ENCODE data around the gene ZNF800. TPM values are rescaled to one million over a fixed set of nuclear protein-coding genes. Genes with fewer than 3 reads are reported as not detected.

ZNF800 gene
- total RNA-seq, 2 experiments from 2014 or later, result 18.2 to 19.5 TPM

GRCh38 chr7:127366680-127367079, 25.8 kb downstream of the ZNF800 start:
- H3K27ac Mint-ChIP-seq, result no peak overlapping the region
- CTCF ChIA-PET, result no interaction called here

GRCh38 chr7:127365957-127366315, 26.6 kb downstream of the ZNF800 start:
- H3K9me3 Mint-ChIP-seq, result no peaks in the 10 kb centered on the region
- H3K27ac Mint-ChIP-seq, result no peak overlapping the region
- DNase-seq, result no peak
- CTCF ChIA-PET, result interaction anchor here (1.2 kb wide), 1 partner anchor 82 kb away, joined by 4 read pairs; no protein-coding TSS in a partner anchor
- peaks cover 22% of the 10 kb centered on the region for H3K4me1 Mint-ChIP-seq (ENCODE audit: low read depth)
- no peak overlapping the region for H3K4me3 Mint-ChIP-seq
- H3K27me3 Mint-ChIP-seq (ENCODE audit: low read depth), result no peaks in the 10 kb centered on the region
- H3K36me3 Mint-ChIP-seq (ENCODE audit: low read depth), result peaks cover 11% of the 10 kb centered on the region
- intact Hi-C loops (cut with micrococcal nuclease), result no loop called here

More at GRCh38 chr7:127366680-127367079, 25.8 kb downstream of the ZNF800 start:
- Mint-ChIP-seq H3K4me1 (ENCODE audit: low read depth) (peaks cover 23% of the 10 kb centered on the region), H3K4me3 (no peak overlapping the region), H3K9me3 (no peaks in the 10 kb centered on the region), H3K27me3 (ENCODE audit: low read depth) (no peaks in the 10 kb centered on the region), H3K36me3 (ENCODE audit: low read depth) (peaks cover 13% of the 10 kb centered on the region)
- DNase-seq, result no peak
- intact Hi-C loops (cut with micrococcal nuclease), result no loop called here

DNA sequence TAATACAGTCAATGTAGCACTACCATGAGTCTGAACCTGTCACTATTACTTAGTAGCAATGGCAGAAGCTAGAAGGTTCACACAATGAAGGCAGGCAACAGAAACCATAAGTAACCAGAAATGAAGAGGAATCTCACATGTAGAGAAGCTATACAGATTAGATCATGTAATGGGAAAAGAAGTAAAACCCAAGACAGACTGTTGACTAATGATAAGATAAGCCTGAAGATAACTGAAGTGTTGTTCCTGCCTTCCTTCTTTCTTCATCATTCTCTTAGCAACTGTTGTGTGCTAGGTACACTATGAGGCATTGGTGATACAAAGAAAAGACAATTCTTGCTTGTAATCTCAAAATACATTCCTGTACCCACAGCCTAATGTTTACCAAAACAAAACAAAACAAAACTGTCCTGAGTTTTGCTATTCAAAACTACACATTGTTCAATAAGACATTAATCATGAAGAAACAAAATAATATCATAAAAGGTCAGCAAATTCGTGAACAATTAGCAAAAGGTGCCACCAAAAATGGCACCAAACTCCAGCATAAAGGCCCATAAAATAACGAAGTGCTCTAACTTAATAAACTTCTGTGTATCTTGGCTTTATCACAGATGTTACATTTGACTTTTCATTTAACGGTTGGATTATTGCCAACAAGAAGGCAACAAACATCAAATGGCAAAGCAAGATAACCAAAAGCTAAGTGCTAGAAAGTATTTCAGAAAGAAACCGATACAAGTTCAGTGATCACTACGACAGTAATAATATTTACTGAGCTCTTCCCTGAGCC, 27.1 kb downstream of the ZNF800 start:
- CTCF ChIA-PET, result interaction anchor here (0.5 to 1.8 kb wide), 3 partner anchors 18 to 510 kb away, joined by 3 to 5 read pairs (median 4); no protein-coding TSS in a partner anchor
- Mint-ChIP-seq H3K4me1 (ENCODE audit: low read depth) (peaks cover 22% of the 10 kb centered on the region), H3K4me3 (no peak overlapping the region), H3K36me3 (ENCODE audit: low read depth) (peaks cover 11% of the 10 kb centered on the region), H3K9me3 (no peaks in the 10 kb centered on the region), H3K27me3 (ENCODE audit: low read depth) (no peaks in the 10 kb centered on the region), H3K27ac (peak overlapping the region; percentile 30)
- DNase-seq, result no peak
- intact Hi-C loops (cut with micrococcal nuclease), result no loop called here

DNA sequence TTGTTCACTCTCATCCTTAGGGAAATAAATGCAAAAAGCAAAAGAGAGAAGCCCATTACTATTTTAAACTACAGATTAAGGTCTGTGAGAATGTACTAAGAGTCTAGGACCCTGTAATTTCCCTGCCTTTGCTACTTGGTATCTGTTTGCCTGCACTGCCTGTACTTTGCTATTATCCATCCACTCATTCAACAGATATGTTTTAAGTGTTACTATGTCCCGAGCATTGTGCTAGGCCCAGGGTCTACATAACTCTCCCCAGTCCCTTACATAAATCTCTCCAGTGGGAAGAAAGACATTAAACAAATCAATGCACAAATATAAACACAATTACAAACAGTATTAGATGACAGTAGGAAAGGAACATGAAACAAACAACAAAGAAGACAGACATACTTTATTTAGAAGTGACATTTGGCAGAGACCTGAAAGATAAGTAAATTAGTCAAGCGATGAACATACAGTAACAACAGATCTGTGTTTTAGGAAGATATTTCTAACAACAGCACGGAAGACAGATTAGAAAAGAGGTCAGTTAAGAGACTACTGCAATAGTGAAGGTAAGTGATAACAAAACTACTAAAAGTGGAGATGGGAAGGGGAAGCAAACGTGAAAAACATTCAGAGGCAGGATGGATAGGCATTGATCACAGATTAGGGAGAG, 30.0 kb downstream of the ZNF800 start:
- CTCF ChIA-PET, result interaction anchor here (0.6 to 1.8 kb wide), 2 partner anchors 15 to 960 kb away, joined by 3 to 4 read pairs; no protein-coding TSS in a partner anchor
- Mint-ChIP-seq H3K27ac (no peak overlapping the region), H3K9me3 (no peaks in the 10 kb centered on the region), H3K36me3 (ENCODE audit: low read depth) (peaks cover 11% of the 10 kb centered on the region), H3K4me3 (no peak overlapping the region), H3K4me1 (ENCODE audit: low read depth) (peaks cover 21% of the 10 kb centered on the region), H3K27me3 (ENCODE audit: low read depth) (no peaks in the 10 kb centered on the region)
- no peak for DNase-seq
- intact Hi-C loops (cut with micrococcal nuclease), result no loop called here

DNA sequence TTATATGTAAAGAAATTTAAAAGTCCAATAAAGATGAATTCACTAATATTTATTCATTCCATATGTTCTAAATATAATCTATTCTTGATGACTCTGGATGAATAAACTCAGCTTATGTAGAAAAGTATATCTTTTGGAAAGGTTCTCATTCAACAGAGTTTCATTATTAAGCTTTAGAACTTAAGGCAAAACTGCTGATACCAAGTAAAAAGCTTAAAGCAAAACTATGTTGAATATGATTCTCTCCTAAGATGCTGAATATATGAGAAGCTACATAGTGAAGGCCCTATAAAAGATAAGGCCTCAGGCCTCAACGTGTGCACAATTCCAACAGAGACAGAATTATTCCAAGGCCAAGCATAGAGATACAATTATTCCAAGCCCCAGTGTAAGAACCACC, 30.8 kb downstream of the ZNF800 start:
- intact Hi-C loops (cut with micrococcal nuclease), result no loop called here
- peaks cover 10% of the 10 kb centered on the region for H3K36me3 Mint-ChIP-seq (ENCODE audit: low read depth)
- no peak overlapping the region for H3K27ac Mint-ChIP-seq
- H3K4me3 Mint-ChIP-seq, result no peak overlapping the region
- peaks cover 16% of the 10 kb centered on the region for H3K4me1 Mint-ChIP-seq (ENCODE audit: low read depth)
- DNase-seq, result no peak
- no peaks in the 10 kb centered on the region for H3K9me3 Mint-ChIP-seq
- no peaks in the 10 kb centered on the region for H3K27me3 Mint-ChIP-seq (ENCODE audit: low read depth)
- CTCF ChIA-PET, result interaction anchor here (0.6 to 1.8 kb wide), 2 partner anchors 14 to 960 kb away, joined by 3 to 4 read pairs; no protein-coding TSS in a partner anchor

DNA sequence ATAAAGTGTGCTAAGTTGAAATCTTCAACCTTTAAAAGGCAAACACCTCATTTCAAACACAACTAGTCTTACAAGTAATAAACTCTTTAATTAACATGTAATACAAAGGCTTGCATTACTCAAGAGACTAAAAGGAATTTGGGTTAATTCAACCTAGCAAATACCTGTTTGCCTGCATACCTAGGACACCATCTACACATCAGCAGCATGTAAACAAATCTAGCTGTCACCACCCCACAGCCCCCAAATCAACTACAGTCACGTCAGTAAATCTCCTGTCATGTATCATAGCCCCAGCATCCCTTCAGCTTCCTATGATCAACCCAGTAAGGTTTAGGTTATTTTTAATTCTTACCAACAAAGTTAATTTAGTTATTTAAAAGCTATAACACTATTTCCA, 33.5 kb downstream of the ZNF800 start:
- CTCF ChIA-PET, result interaction anchor here (0.8 kb wide), 1 partner anchor 168 kb away, joined by 3 read pairs; no protein-coding TSS in a partner anchor
- peaks cover 12% of the 10 kb centered on the region for H3K4me1 Mint-ChIP-seq (ENCODE audit: low read depth)
- DNase-seq, result no peak
- H3K9me3 Mint-ChIP-seq, result no peaks in the 10 kb centered on the region
- H3K36me3 Mint-ChIP-seq (ENCODE audit: low read depth), result peaks cover 11% of the 10 kb centered on the region
- intact Hi-C loops (cut with micrococcal nuclease), result no loop called here
- no peak overlapping the region for H3K27ac Mint-ChIP-seq
- no peak overlapping the region for H3K4me3 Mint-ChIP-seq
- H3K27me3 Mint-ChIP-seq (ENCODE audit: low read depth), result no peaks in the 10 kb centered on the region

DNA sequence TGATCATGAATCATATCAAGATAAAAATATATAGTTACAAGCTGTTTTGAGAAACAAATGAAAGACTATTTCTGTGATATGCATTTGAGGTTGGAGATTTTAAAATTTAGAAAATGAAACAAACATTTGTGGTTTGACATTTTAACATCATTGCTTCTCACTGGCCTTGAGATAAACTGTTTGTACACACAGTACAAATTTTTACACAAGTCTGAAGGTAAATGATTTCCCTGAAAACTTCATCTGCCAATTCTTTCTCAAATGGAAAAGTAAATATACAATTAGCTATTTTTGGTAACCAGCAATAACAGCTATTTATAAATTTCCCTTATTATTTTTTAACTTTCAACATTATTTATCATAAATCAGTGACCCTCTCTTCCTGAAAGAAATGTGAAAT, 38.6 kb downstream of the ZNF800 start:
- CTCF ChIA-PET, result interaction anchor here (0.6 to 1.4 kb wide), 4 partner anchors 7 to 125 kb away, joined by 3 read pairs; no protein-coding TSS in a partner anchor

DNA sequence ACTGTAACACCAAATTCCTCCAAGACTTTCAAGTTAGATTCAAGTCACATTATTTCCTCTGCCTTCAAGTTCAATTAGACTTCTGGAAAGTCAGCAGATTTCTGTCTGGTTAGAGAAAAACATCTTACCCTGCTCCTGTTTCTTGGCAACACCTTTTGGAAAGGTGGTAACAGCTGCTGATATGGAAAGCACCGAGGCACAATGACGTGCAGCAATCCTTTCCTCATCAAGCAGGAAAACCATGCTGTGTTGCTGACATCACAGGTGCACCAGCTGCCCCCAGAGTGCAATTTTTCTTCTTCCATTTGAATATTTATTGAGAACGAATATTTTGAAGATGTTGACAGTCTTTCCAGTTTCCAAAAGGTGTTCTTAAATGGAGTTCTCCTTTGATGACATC, 41.9 kb downstream of the ZNF800 start:
- CTCF ChIA-PET, result interaction anchor here (1.2 to 1.8 kb wide), 2 partner anchors 27 to 97 kb away, joined by 4 to 6 read pairs; no protein-coding TSS in a partner anchor
- no peak overlapping the region for H3K27ac Mint-ChIP-seq
- H3K4me1 Mint-ChIP-seq (ENCODE audit: low read depth), result peaks cover 26% of the 10 kb centered on the region
- DNase-seq, result no peak
- H3K27me3 Mint-ChIP-seq (ENCODE audit: low read depth), result no peaks in the 10 kb centered on the region
- H3K9me3 Mint-ChIP-seq, result no peaks in the 10 kb centered on the region
- intact Hi-C loops (cut with micrococcal nuclease), result no loop called here
- no peak overlapping the region for H3K4me3 Mint-ChIP-seq
- no peaks in the 10 kb centered on the region for H3K36me3 Mint-ChIP-seq (ENCODE audit: low read depth)

More for the DNA sequence above, 38.6 kb downstream of the ZNF800 start:
- intact Hi-C loops (cut with micrococcal nuclease), result no loop called here
- no peak for DNase-seq
- no peaks in the 10 kb centered on the region for H3K27me3 Mint-ChIP-seq (ENCODE audit: low read depth)
- no peak overlapping the region for H3K27ac Mint-ChIP-seq
- H3K9me3 Mint-ChIP-seq, result no peaks in the 10 kb centered on the region
- H3K4me1 Mint-ChIP-seq (ENCODE audit: low read depth), result peaks cover 25% of the 10 kb centered on the region
- H3K36me3 Mint-ChIP-seq (ENCODE audit: low read depth), result peaks cover 7% of the 10 kb centered on the region
- H3K4me3 Mint-ChIP-seq, result no peak overlapping the region

GRCh38 chr7:127349881-127350280, 42.6 kb downstream of the ZNF800 start:
- H3K4me3 Mint-ChIP-seq, result no peak overlapping the region
- no peaks in the 10 kb centered on the region for H3K27me3 Mint-ChIP-seq (ENCODE audit: low read depth)
- H3K4me1 Mint-ChIP-seq (ENCODE audit: low read depth), result peaks cover 21% of the 10 kb centered on the region
- no peak overlapping the region for H3K27ac Mint-ChIP-seq
- no peak for DNase-seq
- H3K36me3 Mint-ChIP-seq (ENCODE audit: low read depth), result no peaks in the 10 kb centered on the region
- no peaks in the 10 kb centered on the region for H3K9me3 Mint-ChIP-seq
- intact Hi-C loops (cut with micrococcal nuclease), result loop anchor here (2.0 to 5.0 kb wide), 3 partner anchors 239 to 857 kb away; partner anchors contain the start of gene ARF5
- CTCF ChIA-PET, result interaction anchor here (0.6 to 1.8 kb wide), 4 partner anchors 27 to 160 kb away, joined by 3 to 6 read pairs (median 4); no protein-coding TSS in a partner anchor

- H3K36me3 Mint-ChIP-seq (ENCODE audit: low read depth), result no peaks in the 10 kb centered on the region
- CTCF ChIA-PET, result interaction anchor here (0.7 to 1.6 kb wide), 38 partner anchors 8 to 276 kb away, joined by 3 to 14 read pairs (median 4); partner anchors contain the start of genes GCC1 and ZNF800
- H3K27me3 Mint-ChIP-seq (ENCODE audit: low read depth), result no peaks in the 10 kb centered on the region
- H3K4me3 Mint-ChIP-seq, result peak overlapping the region; percentile 36
- H3K27ac Mint-ChIP-seq, result no peak overlapping the region
- peaks cover 21% of the 10 kb centered on the region for H3K4me1 Mint-ChIP-seq (ENCODE audit: low read depth)
- intact Hi-C loops (cut with micrococcal nuclease), result loop anchor here (1.0 to 5.0 kb wide), 4 partner anchors 43 to 859 kb away; partner anchors contain the start of gene ARF5
- DNase-seq, result no peak
- H3K9me3 Mint-ChIP-seq, result no peaks in the 10 kb centered on the region
These were observed 44.3 kb downstream of the ZNF800 start for GRCh38 chr7:127348247-127348631.

DNA sequence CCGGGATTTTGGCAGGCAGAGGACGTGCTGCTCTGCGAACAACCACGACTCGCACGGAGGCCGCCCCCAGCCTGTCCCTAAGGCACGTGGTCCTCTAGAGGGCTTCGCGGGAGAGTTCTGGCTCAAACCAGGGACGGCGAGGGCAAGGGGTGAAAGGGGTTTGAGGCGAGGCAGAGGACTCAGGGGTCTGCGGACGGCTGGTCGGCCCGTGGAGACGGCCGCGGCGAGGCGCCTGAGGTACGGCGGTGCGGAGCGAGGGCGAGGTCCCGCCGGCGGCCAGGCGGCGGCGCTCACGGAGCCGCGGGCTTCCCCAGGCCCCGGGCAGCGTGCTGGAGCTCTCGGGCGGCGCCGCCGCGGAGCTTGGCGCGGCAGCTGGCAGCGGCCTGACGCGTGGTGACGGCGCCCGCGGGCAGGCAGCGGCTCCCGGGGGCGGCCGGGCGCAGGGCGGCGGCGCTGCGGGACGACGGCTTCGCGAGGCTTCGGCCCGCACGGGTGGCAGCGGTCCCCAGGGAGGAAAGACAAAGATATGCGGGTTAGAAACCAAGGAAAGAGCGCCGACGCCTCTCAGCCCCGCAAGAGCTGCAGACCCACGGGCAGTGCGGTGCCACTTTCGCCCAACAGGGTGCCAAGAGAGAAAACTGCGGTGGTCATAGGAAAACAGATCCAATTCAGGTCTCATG, 44.8 kb downstream of the ZNF800 start:
- CTCF ChIA-PET, result interaction anchor here (0.7 to 1.6 kb wide), 39 partner anchors 8 to 276 kb away, joined by 3 to 14 read pairs (median 3); partner anchors contain the start of genes GCC1 and ZNF800
- no peaks in the 10 kb centered on the region for H3K36me3 Mint-ChIP-seq (ENCODE audit: low read depth)
- no peaks in the 10 kb centered on the region for H3K9me3 Mint-ChIP-seq
- no peak overlapping the region for H3K27ac Mint-ChIP-seq
- H3K4me1 Mint-ChIP-seq (ENCODE audit: low read depth), result peaks cover 21% of the 10 kb centered on the region
- peak; percentile 77 for DNase-seq
- peak overlapping the region; percentile 36 for H3K4me3 Mint-ChIP-seq
- no peaks in the 10 kb centered on the region for H3K27me3 Mint-ChIP-seq (ENCODE audit: low read depth)
- intact Hi-C loops (cut with micrococcal nuclease), result loop anchor here (1.0 to 5.0 kb wide), 10 partner anchors 44 to 860 kb away; partner anchors contain the start of gene ARF5

All from activated naive CD4-positive, alpha-beta T cell treated with anti-CD3 and anti-CD28 coated beads for 36 hours (primary cell).